ENCODE measurements around the gene NCK1.

The NCK1 gene

DNA sequence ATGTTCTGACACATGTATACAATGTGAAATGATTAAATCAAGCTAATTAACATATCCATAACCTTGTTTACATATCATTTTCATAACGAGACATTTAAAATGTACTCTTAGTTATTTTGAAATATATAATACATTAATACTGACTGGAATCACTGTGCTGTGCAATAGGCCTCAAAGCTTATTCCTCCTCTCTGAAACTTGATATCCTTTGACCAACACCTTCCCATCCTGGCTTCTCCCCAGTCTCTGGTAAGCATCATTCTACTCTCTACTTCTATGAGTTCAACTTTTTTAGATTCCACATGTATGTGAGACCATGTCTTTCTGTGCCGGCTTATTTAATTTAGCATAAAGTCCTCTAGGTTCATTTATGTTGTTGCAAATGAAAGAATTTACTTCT, 48.7 kb downstream of the NCK1 start:
- H3K4me3 ChIP-seq (ENCODE audit: low read depth, low read length) = no peak overlapping the region
- DNase-seq (ENCODE audit: low read depth) = no peak
- TF ChIP-seq, protein P1, sequence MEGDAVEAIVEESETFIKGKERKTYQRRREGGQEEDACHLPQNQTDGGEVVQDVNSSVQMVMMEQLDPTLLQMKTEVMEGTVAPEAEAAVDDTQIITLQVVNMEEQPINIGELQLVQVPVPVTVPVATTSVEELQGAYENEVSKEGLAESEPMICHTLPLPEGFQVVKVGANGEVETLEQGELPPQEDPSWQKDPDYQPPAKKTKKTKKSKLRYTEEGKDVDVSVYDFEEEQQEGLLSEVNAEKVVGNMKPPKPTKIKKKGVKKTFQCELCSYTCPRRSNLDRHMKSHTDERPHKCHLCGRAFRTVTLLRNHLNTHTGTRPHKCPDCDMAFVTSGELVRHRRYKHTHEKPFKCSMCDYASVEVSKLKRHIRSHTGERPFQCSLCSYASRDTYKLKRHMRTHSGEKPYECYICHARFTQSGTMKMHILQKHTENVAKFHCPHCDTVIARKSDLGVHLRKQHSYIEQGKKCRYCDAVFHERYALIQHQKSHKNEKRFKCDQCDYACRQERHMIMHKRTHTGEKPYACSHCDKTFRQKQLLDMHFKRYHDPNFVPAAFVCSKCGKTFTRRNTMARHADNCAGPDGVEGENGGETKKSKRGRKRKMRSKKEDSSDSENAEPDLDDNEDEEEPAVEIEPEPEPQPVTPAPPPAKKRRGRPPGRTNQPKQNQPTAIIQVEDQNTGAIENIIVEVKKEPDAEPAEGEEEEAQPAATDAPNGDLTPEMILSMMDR (IDR thresholded peaks at IDR 0.05; ENCODE audit: insufficient read depth, low read depth, low read length, missing control alignments) = no peak

DNA sequence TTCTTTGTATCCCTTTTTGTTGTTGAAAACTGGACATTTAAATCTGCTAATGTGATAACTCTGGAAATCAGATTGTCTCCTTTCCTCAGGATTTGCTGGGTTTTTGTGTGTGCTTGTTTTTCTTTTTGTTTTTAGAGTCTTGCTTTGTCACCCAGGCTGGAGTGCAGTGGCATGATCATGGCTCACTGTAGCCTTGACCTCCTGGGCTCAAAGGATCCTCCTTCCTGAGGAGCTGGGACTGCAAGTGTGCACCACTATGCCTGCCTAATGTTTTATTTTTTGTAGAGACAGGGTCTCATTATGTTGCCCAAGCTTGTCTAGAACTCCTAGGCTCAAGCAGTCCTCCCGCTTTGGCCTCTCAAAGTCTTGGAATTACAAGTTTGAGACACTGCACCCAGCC, 51.2 kb downstream of the NCK1 start:
- TF ChIP-seq, protein P1 (IDR thresholded peaks at IDR 0.05; ENCODE audit: insufficient read depth, low read depth, low read length, missing control alignments) = no peak
- no peak for DNase-seq (ENCODE audit: low read depth)
- H3K4me3 ChIP-seq (ENCODE audit: low read depth, low read length) = no peak overlapping the region

DNA sequence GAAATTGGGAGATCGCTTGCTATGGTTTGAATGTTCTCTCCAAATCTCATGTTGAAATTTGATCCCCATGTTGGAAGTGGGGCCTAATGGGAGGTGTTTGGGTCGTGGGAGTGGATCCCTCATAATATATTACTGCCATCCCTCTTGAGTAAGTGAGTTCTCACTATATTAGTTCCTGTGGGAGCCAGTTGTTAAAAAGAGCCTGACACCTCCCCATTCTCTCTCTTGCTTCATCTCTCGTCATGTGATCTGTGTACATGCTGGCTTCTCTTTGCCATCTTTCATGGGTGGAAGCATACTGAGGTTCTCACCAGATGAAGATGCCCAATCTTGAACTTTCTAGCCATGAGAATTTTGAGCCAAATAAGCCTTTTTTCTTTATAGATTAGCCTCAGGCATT, 52.7 kb downstream of the NCK1 start:
- TF ChIP-seq, protein P1 (IDR thresholded peaks at IDR 0.05; ENCODE audit: insufficient read depth, low read depth, low read length, missing control alignments) = no peak
- DNase-seq (ENCODE audit: low read depth) = no peak

DNA sequence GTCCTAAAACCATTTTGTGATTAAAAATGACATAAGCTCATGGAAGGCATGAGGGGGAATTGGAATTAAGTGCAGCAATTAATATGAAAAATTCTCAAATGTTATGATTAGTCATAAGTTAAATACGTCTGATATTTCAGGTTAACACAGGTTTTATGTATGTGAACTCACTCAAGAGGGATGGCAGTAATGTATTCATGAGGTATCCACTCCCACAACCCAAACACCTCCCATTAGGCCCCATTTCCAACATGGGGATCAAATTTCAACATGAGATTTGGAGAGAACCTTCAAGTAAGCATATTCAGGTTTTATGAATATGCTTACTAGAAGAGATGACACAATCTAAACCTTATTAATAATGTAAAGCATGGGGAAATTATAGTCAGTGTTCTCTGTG, 54.2 kb downstream of the NCK1 start:
- H3K4me3 ChIP-seq (ENCODE audit: low read depth, low read length) = no peak overlapping the region
- TF ChIP-seq, protein P1 (IDR thresholded peaks at IDR 0.05; ENCODE audit: insufficient read depth, low read depth, low read length, missing control alignments) = no peak
- no peak for DNase-seq (ENCODE audit: low read depth)

More for the DNA sequence above, 52.7 kb downstream of the NCK1 start:
- H3K4me3 ChIP-seq (ENCODE audit: low read depth, low read length) = no peak overlapping the region

DNA sequence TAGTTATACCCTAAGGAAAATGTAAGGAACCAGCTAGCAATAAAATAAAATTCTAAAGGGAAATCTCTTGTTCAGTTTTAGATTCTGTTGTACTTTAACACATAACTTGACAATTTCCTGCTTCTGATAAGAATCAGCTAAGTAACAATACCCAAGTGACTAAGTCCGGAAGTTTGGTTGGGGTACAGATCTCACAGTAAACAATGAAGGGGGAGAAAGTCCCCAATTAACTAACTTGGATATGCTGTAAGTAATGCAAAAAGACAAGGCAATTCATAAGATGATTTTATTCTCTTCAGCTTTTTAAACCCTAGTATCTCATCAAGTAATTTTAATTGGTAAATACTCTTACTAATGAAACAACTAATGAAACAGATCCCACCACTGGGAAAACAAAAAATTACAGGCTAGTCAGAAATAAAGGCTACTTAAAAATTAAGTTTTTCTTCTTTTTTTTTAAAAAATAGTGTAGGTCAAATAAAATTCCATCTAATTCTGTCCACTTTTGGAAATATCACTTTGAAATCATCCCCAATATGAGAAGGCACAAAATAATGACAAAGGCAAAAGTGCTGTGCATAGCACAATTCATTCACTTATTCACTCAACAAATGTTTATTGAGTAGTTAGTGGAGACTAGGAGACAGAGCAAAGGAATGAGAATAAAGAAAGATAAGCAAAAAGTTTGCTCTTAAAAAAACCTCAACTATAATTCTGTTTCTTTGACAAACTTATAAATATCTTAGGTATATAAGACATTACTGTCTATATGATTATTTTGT, 58.0 kb downstream of the NCK1 start:
- H3K4me3 ChIP-seq (ENCODE audit: low read depth, low read length) = no peak overlapping the region
- no peak for DNase-seq (ENCODE audit: low read depth)
- TF ChIP-seq, protein P1 (IDR thresholded peaks at IDR 0.05; ENCODE audit: insufficient read depth, low read depth, low read length, missing control alignments) = no peak

DNA sequence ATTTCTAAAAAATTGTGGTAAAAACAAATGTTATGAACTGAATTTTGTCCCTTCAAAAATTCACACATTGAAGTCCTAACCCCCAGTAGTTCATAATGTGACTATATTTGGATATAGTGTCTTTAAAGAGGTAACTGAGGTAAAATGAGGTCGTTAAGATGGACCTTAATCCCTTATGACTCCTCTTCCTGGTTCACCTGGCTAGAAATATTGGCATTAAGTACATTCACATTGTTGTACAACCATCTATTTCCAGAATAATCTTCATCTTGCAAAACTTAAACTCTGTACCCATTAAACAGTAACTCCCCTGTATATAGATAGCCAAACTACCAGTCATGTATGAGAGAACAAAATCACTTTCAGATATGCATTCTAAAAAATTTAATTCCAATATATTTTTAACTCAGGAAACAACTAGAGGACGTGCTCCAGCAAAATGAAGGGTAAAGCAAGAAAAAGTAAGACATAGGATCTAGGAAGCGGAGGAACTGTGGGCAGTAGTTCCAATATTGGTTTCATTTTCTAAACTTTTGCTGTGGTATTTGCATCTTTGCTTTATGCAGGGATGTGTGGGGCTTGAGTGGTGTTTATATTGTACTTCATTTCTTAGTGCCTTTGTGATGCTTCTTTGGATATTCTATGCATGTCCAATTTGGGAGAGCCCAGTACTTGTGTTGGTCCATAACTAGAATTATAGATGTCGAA, 59.0 kb downstream of the NCK1 start:
- TF ChIP-seq, protein P1 (IDR thresholded peaks at IDR 0.05; ENCODE audit: insufficient read depth, low read depth, low read length, missing control alignments) = no peak
- H3K4me3 ChIP-seq (ENCODE audit: low read depth, low read length) = no peak overlapping the region
- DNase-seq (ENCODE audit: low read depth) = no peak

Data from GM12865 (cell line).